SW480 (cell line): ENCODE data around the gene TFAM.
A peak's percentile ranks its signal among the peaks of the same experiment; 100 is the strongest.

ENCODE experiments used
- DNase-seq: peaks from one replicate; pipeline ENCODE4 v3.0.0-alpha.2; 2016; ENCODE audit warnings: low spot score

TFAM gene

DNA sequence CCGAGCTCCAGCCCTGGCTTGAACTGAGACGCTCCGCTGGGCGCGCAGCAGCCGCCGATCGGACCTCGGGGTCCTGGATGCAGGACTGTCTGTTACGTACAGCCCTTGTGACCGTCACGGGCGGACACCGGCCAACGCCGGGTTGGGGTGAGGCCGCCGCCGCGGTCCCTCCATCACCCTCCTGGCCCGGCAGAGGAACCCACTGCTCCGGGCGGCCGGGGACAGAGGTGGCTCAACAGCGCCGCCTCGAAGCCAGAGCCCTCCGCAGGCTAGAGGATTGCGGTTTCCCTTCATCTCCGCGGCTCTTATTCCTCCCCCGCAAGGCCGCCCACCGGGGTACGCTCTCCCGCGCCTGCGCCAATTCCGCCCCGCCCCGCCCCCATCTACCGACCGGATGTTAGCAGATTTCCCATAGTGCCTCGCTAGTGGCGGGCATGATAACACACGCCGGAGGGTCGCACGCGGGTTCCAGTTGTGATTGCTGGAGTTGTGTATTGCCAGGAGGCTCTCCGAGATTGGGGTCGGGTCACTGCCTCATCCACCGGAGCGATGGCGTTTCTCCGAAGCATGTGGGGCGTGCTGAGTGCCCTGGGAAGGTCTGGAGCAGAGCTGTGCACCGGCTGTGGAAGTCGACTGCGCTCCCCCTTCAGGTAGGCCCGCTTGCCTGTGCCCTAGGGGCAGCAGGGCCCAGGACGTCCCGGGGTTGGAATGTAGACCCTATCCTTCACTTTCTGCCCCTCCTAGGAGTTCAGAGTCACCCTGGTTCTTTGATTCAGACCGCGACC is at the start of gene TFAM:
TSS of gene TFAM (plus strand) at position 412 of the 785 bp plus-strand sequence. CDS start at position 550, 138 bp downstream.
- peak; percentile 93 for DNase-seq

DNA sequence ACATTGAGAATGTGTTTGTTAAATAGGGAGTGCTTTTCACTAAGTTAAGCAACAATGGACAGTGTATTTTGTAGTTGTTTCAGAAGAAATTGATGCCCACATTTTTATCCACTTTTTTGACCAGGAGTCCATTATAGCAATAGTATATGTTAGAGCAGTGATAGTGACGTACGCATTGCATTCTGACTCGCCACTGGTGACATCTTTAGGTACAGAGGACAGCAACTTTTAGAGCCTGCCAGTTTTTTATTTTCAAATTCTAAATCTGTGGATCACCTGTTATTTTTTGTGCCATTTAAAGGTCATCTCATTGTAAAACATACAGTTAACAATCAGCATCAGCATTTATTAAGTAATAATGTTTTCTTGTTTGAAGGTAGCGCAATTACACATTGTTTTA is 49.0 kb upstream of the TFAM start:
- DNase-seq = no peak

DNA sequence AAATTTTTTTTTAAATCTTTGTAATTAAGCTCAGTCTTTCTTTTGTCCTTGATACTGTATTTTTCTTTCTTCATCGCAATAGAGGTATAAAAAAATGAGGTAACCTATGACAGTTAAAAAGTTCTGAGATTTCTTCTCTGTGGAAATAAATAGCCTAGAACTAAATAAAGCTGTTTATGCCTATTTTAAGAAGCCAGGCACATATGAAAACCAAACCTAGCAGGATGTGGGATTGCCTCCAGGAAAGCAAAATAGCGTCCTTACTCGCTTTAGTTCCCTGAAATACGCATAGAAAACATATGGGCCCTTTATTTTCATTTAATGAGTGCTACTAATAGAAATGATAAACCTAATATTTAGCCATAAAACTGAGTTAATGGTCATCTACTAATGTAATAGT is 43.8 kb upstream of the TFAM start:
- DNase-seq = no peak

DNA sequence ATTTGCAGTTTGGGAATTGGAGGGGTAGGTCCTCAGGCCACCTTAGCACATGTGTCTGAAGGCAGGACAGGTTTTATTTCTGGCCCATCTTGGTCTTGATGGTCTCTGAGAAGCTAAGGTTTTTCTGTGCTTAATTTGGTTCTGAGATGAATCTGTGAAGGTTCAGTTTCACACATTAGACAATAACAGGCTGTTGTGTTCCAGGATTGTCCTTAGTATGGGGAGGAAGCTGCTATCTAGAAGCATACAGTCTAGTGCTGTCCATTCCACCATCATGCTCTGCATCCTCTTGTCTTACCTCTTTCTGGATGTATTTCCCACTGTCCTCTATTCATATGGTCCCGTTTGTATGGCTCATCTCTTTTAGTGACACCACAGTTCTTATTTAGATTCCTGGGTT is 43.3 kb upstream of the TFAM start:
- no peak for DNase-seq

- no peak for DNase-seq
Observed at GRCh38 chr10:58347967-58348366, 37.2 kb upstream of the TFAM start.

DNA sequence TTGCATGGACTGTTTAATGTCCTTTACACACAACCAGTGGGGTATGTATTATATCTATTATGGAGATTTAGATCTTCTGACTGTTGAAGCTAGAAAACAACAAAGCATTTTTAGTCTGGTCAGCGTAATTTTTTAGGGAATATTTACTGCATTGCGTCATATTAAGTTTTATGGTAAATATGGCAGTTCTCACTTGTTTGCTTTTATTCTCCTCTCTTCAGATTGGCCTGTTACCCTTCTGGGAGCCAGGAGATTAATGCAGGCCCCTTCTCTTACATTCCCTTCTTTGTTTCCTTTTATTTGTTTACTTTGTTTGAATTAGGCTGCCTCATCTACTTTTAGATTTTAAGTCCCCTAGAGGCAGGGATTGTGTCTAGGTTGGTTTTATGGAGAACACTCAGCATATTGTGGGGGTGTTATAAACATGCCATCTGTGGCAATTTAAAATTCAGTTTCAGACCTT is 36.6 kb upstream of the TFAM start:
- DNase-seq = no peak

DNA sequence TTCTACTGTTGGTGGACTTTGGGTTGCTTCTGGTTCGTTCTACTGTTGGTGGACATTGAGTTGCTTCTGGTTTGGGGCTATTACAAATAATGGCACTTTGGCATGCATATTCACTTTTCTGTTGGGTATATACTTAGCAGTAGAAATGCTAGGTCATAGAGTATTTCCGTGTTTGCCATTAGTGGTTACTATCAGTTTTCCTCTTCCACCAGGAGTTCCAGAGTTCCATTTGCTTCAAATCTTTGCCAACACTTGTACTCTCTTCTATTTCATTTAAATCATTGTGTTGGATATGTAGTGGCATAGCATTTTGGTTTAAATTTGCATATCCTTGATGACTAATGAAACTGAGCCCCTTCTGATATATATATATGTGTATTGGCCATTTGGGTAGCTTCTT is 35.2 kb upstream of the TFAM start:
- no peak for DNase-seq

GRCh38 chr10:58350619-58351323 is 34.4 kb upstream of the TFAM start:
- DNase-seq = no peak

DNA sequence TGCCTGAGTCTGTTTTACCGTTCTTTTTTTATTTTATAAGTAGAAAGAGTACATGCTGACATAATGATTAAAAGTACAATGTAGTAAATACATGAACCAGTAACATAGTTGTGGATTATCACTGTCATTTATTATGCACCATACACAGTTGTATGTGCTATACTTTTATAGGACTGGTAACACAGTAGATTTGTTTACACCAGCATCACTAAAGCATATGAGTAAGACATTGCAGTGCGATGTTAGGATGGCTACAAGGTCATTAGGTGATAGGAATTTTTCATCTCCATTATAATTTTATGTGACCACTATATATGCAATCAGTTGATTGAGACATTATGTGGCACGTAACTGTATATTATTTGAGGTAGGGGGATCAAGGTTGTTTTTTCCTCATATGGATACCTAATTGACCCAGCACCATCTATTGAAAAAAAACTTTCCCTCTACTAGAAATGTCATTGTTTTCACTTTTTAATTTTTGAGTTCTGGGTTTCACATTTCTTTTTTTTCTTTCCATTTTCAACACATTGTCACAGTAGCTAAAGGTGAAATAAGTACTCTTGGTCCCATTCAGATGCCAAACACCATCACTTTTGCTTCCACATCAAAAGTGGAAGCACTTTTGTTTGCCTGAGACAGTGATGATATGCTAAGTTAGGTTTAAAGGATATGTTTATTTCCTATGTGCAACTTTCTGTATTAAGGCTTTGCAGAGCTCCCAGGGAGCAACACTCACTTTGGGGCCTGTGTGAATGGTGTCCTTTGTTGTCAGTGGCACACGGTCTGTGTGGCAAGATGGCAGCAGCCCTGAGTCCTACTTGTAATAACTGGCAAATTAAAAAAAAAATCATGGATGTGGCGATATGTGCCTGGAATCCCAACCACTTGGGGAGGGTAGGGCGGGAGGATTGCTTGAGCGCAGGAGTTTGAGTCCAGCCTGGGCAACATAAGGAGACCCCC is 33.3 kb upstream of the TFAM start:
- no peak for DNase-seq

GRCh38 chr10:58352956-58353610 is 32.1 kb upstream of the TFAM start:
- no peak for DNase-seq

DNA sequence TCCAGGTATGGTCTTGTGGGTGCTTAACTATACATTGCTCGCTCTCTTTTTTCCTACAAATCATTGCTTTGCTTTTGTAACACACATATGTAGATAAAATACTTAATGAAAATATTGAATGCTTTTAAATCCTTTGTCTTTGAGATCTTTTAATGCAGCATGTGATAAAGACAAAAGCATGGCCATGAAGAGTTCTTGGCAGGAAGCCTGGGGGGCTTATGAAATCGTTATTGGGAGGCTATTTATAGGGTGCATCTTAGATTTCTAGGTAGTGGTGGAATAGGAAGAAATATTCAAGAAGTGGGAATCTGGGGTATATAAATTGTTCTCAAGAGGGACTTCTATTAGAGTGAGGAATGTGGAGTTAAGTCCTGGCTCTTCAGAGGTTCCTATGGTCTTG is 28.5 kb upstream of the TFAM start:
- DNase-seq = no peak

- DNase-seq = no peak
Observed at GRCh38 chr10:58358314-58358933, 26.8 kb upstream of the TFAM start.

GRCh38 chr10:58358947-58359346 is 26.3 kb upstream of the TFAM start:
- DNase-seq = no peak

- DNase-seq = no peak
Observed at GRCh38 chr10:58359541-58359940, 25.7 kb upstream of the TFAM start.

DNA sequence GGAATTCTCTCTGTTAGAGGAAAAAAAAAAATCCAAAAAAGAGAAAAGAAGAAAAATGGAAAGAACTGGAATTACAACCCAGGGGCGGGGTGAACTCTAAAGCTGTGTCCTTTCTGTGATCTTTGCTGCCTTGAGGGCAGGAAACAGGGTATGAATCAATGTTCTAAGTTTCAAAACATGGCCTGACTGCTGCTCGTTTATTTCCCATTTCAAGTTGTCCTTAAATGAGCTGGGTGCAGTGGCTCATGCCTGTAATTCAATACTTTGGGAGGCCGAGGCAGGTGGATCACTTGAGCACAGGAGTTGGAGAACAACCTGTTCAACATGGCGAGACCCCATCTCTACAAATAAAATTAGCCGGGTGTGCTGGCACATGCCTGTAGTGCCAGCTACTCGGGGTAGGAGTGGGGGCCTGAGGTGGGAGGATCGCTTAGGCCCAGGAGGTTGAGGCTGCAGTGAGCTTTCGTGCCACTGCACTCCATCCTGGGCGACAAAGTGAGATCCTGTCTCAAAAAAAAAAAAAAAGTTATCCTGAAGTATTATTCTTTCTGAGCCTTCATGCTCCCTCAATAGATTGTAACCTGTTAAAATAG is 24.7 kb upstream of the TFAM start:
- DNase-seq = no peak

GRCh38 chr10:58361353-58361752 is 23.9 kb upstream of the TFAM start:
- DNase-seq = no peak

DNA sequence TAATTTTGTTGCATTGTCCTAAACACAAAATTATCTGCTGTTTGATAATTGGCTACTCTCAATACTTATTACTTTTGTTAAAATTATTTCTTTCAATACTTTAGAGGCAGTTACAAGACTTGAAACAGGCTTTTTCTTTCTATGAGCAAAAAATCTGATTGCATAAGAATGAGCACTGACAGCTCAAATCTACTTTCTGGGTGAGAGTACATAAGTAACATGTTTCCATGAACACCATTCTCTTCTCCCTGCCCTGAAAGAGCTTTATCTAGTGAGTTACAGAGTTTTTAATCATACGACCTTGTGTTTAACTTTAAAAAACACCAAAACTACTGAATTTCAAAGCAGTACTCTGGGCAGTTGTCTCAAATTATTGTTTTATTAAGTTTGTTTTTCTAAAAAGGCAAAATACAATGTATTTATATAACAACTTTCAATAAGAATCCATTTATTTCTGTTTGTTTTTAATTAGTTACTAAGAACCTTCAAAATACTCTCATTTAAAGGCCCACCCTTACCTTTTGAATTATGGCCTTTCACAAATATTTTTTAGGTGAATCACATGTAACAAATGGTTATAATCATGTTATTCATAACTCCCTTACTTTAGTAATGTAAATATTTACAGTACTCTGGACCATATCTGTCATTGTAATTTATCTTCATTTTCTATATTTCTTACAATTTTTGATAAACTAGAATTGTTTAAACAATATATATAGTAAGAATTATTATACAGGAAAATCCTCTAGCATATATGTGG is 23.0 kb upstream of the TFAM start:
- no peak for DNase-seq

DNA sequence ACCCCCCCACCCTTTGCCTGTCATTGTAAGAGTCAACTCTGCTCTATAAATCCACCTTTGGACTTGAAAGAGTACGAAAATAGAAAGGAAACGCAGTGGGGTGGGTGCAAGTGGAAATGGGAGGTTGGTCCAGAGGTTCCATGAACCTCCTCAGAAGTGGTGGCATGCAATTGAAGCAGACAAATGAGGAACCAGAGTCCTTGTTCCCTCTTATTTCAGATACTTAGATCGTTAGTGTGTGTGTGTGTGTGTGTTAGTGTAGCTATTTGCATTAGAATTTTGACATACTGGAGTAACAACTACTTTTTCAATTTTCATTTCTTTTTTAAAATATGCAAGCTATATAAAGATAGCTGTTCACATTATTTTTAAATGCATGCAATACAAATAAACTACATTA is 18.1 kb upstream of the TFAM start:
- DNase-seq = no peak

DNA sequence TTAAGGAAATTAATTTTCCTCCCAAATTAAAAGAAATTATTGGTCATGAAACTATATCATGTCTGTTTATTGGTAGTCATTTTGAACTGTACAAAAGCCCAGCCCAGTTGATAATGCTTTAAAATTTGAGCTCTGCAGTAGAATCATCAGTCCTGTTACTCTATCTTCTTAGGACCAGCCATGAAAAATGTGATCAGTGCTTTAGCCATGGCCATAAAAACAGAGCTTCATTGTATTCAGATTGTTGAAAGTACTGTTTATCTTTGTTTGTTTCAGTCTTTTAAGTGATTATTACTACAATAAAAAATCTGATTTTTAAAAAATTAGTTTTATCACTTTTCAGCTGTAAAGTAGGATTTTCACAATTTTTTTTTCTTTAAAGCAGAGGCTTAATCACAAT is 13.7 kb upstream of the TFAM start:
- no peak for DNase-seq
